Tracheal epithelial cell (primary cell): ENCODE results near the gene DACT1. TPM values are rescaled to one million over a fixed set of nuclear protein-coding genes. Genes with fewer than 3 reads are reported as not detected.

Source experiments
- total RNA-seq: library from RNA; depleted of rRNA; stranded (reverse); fragments of >200 nt; gene quantifications from 2 replicates; pipeline ENCODE4 v1.2.1, GENCODE V29; 2014

Gene DACT1, protein sequence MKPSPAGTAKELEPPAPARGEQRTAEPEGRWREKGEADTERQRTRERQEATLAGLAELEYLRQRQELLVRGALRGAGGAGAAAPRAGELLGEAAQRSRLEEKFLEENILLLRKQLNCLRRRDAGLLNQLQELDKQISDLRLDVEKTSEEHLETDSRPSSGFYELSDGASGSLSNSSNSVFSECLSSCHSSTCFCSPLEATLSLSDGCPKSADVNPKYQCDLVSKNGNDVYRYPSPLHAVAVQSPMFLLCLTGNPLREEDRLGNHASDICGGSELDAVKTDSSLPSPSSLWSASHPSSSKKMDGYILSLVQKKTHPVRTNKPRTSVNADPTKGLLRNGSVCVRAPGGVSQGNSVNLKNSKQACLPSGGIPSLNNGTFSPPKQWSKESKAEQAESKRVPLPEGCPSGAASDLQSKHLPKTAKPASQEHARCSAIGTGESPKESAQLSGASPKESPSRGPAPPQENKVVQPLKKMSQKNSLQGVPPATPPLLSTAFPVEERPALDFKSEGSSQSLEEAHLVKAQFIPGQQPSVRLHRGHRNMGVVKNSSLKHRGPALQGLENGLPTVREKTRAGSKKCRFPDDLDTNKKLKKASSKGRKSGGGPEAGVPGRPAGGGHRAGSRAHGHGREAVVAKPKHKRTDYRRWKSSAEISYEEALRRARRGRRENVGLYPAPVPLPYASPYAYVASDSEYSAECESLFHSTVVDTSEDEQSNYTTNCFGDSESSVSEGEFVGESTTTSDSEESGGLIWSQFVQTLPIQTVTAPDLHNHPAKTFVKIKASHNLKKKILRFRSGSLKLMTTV
- total RNA-seq, result 1.9 TPM in 1 of 2 replicates, not detected in the other

DNA sequence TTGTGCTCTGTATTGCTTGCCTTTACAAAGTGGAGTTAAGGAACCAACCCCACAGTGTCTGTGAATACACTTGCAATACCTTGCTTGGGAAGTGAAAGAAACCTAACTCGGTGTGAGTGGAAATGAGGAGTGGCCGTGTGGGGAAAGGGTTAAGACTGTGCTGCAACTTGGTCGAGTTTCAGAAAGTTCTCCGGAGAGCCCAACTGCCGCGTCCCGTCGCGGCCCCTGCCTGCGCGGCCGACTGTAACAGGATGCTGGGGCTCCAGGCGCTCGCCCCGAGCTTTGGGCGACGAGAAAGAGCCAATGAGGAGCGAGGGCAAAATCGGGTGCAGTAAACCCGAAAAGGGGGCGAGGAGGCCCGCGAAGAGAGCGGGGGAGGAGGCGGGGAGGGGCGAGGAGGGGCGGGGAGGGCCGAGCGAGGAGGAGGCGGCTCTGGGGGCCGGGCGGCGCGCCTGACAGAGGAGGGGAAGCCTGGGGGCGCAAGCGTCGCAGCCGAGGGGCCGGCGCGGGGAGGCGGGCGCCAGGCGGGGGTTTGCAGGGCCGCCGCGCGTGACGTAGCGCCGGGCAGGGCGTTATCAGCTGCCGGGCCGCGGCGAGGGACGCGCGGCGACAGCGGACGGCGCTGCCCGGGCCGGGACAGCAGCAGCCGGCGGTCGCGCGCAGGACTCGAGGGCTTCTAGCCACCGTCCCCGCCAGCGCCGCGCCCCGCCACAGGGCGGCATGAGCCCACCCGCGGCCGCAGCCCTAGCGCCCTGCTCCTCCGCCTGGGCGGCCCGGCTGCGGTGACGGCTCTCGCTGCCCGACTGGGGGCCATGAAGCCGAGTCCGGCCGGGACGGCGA lies at the start of gene DACT1:
Gene DACT1, plus strand, starts transcription at position 572 of the 840 bp plus-strand sequence. Its CDS starts 241 bp downstream, at position 813.

Other genes starting within 250 kb of the DACT1 start
- gene TOMM20L, start 242.0 kb upstream of the DACT1 start, total RNA-seq, result not detected in 2 replicates
- 24.6 and 27.9 TPM in 2 replicates for gene TIMM9, start 210.4 kb upstream of the DACT1 start, total RNA-seq
- 8.9 and 14.9 TPM in 2 replicates for gene KIAA0586, start 210.2 kb upstream of the DACT1 start, total RNA-seq